Measurements from ENCODE around the gene ARHGAP40.
"Not testable (repeated sequence)": the region's sequence is repeated elsewhere in the genome, so short reads cannot be mapped to it uniquely, and the experiment has no call there.

ARHGAP40 gene

GRCh38 chr20:38586181-38586525, 15.5 kb upstream of the ARHGAP40 start:
- H3K4me3 ChIP-seq (ENCODE audit: low read depth, low read length) = no peak overlapping the region
- no peak for TF ChIP-seq CTCF (IDR thresholded peaks at IDR 0.05; ENCODE audit: insufficient read depth, low read depth, low read length, missing control alignments)
- no peak for DNase-seq (ENCODE audit: low read depth)

- H3K4me3 ChIP-seq (ENCODE audit: low read depth, low read length) = no peak overlapping the region
- no peak for DNase-seq (ENCODE audit: low read depth)
- TF ChIP-seq CTCF (IDR thresholded peaks at IDR 0.05; ENCODE audit: insufficient read depth, low read depth, low read length, missing control alignments) = no peak
These were observed 13.3 kb upstream of the ARHGAP40 start for GRCh38 chr20:38588303-38588702.

GRCh38 chr20:38589351-38589750, 12.3 kb upstream of the ARHGAP40 start:
- no peak for TF ChIP-seq CTCF (IDR thresholded peaks at IDR 0.05; ENCODE audit: insufficient read depth, low read depth, low read length, missing control alignments)
- DNase-seq (ENCODE audit: low read depth) = no peak

GRCh38 chr20:38589967-38590675, 11.5 kb upstream of the ARHGAP40 start:
- no peak for DNase-seq (ENCODE audit: low read depth)
- TF ChIP-seq CTCF (IDR thresholded peaks at IDR 0.05; ENCODE audit: insufficient read depth, low read depth, low read length, missing control alignments) = no peak
- H3K4me3 ChIP-seq (ENCODE audit: low read depth, low read length) = no peak overlapping the region

More at GRCh38 chr20:38589351-38589750, 12.3 kb upstream of the ARHGAP40 start:
- no peak overlapping the region for H3K4me3 ChIP-seq (ENCODE audit: low read depth, low read length)

GRCh38 chr20:38590676-38591473, 10.7 kb upstream of the ARHGAP40 start:
- no peak for DNase-seq (ENCODE audit: low read depth)
- TF ChIP-seq CTCF (IDR thresholded peaks at IDR 0.05; ENCODE audit: insufficient read depth, low read depth, low read length, missing control alignments) = no peak
- no peak overlapping the region for H3K4me3 ChIP-seq (ENCODE audit: low read depth, low read length)

GRCh38 chr20:38591474-38592410, 9.9 kb upstream of the ARHGAP40 start:
- DNase-seq (ENCODE audit: low read depth) = no peak
- no peak overlapping the region for H3K4me3 ChIP-seq (ENCODE audit: low read depth, low read length)
- no peak for TF ChIP-seq CTCF (IDR thresholded peaks at IDR 0.05; ENCODE audit: insufficient read depth, low read depth, low read length, missing control alignments)

- H3K4me3 ChIP-seq (ENCODE audit: low read depth, low read length) = not testable (repeated sequence)
These were observed 9.2 kb upstream of the ARHGAP40 start for GRCh38 chr20:38592411-38592790.

GRCh38 chr20:38594281-38594680, 7.3 kb upstream of the ARHGAP40 start:
- H3K4me3 ChIP-seq (ENCODE audit: low read depth, low read length); DNase-seq (ENCODE audit: low read depth): not testable (repeated sequence)

More at GRCh38 chr20:38592411-38592790, 9.2 kb upstream of the ARHGAP40 start:
- not testable (repeated sequence) for DNase-seq (ENCODE audit: low read depth)

GRCh38 chr20:38595886-38596285, 5.7 kb upstream of the ARHGAP40 start:
- not testable (repeated sequence) for H3K4me3 ChIP-seq (ENCODE audit: low read depth, low read length); DNase-seq (ENCODE audit: low read depth)
